Endothelial cell of umbilical vein (primary cell): ENCODE results near the gene DIP2A. TPM values are rescaled to one million over a fixed set of nuclear protein-coding genes. Genes with fewer than 3 reads are reported as not detected.
A peak's percentile ranks its signal among the peaks of the same experiment; 100 is the strongest.

Experiments
- BruUV-seq: library from RNA; stranded (reverse); fragments of 400-500 nt; replicated peaks from 2 replicates; lab custom pipeline; 2021; lab: Mats Ljungman, UMichigan
- CTCF ChIA-PET: fragments of 300-600, 350-600 bp; sonication (Branson Sonifier 250); formaldehyde crosslinking; loops from one replicate; lab custom pipeline; 2021; ENCODE audit warnings: antibody characterized with exemption, inconsistent platforms; lab: Charles Lee
- POLR2A ChIA-PET: fragments of 300-600, 350-600 bp; sonication (Branson Sonifier 250); formaldehyde crosslinking; loops from one replicate; lab custom pipeline; 2021; ENCODE audit warnings: antibody characterized with exemption, inconsistent platforms; lab: Charles Lee
- DNase-seq: peaks from one replicate; pipeline ENCODE4 v3.0.0-alpha.2; 2011; ENCODE audit warnings: low read depth, low spot score
- FAIRE-seq: peaks from 2 replicates; lab custom pipeline; 2011; peaks lifted over from hg19 to GRCh38; lab: Jason Lieb, UNC
- H2AFZ ChIP-seq: 2 replicates; pipeline ENCODE4 v1.6.0; 2012; ENCODE audit warnings: low read depth, low read length, control low read depth, inconsistent platforms
- H3K27ac ChIP-seq: 2 replicates; pipeline ENCODE4 v1.5.1; 2011; ENCODE audit warnings: low read depth, mild to moderate bottlenecking, control low read depth, low read length, moderate library complexity; ENCODE audit not compliant: insufficient read depth
- H3K27me3 ChIP-seq, 2 experiments: 2 replicates each; pipeline versions ENCODE4 v1.6.0 to v1.6.1; 2011; ENCODE audit warnings: low read length in 2 of 2, mixed read lengths in 1 of 2; ENCODE audit not compliant: control insufficient read depth in 2 of 2, insufficient read depth in 2 of 2
- H3K36me3 ChIP-seq, 2 experiments: 2 replicates in 1 of 2; 3 replicates in 1 of 2; pipeline ENCODE4 v1.5.1; 2011; ENCODE audit warnings: low read length in 2 of 2, mild to moderate bottlenecking in 1 of 2, moderate library complexity in 1 of 2; ENCODE audit not compliant: control insufficient read depth in 2 of 2, insufficient read depth in 2 of 2; ENCODE audit errors: extremely low read depth in 1 of 2
- H3K4me1 ChIP-seq: 3 replicates; pipeline ENCODE4 v1.5.1; 2011; ENCODE audit warnings: mild to moderate bottlenecking, low read length; ENCODE audit not compliant: control insufficient read depth, insufficient read depth; ENCODE audit errors: extremely low read depth
- H3K4me2 ChIP-seq: 2 replicates; pipeline ENCODE4 v1.6.1; 2011; ENCODE audit warnings: low read length, control low read depth, mixed read lengths; ENCODE audit not compliant: insufficient read depth
- H3K4me3 ChIP-seq, 3 experiments: fragments of 200-600 bp in 1 of 3; sonication (generic), shearing (Covaris generic) in 1 of 3; replicated peaks in 1 of 3; 2 replicates each; pipeline ENCODE4 v1.5.1; 2011 to 2016; ENCODE audit warnings: control low read depth in 3 of 3, low read length in 3 of 3, mild to moderate bottlenecking in 2 of 3, inconsistent platforms in 1 of 3, low read depth in 1 of 3, moderate library complexity in 1 of 3; ENCODE audit not compliant: insufficient read depth in 1 of 3
- H3K79me2 ChIP-seq: 2 replicates; pipeline ENCODE4 v1.6.0; 2012; ENCODE audit warnings: low read length, inconsistent platforms; ENCODE audit not compliant: control insufficient read depth, insufficient read depth
- H3K9ac ChIP-seq: replicated peaks from 2 replicates; pipeline ENCODE3; 2011; ENCODE audit warnings: low read length, control low read depth; ENCODE audit not compliant: insufficient read depth; ENCODE audit errors: extremely low read depth
- H3K9me1 ChIP-seq: replicated peaks from 3 replicates; pipeline ENCODE4 v1.6.0; 2011; ENCODE audit warnings: mild to moderate bottlenecking, low read length; ENCODE audit not compliant: control insufficient read depth, insufficient read depth; ENCODE audit errors: extremely low read depth
- H3K9me3 ChIP-seq: replicated peaks from 2 replicates; pipeline ENCODE4 v1.5.1; 2012; ENCODE audit warnings: low read length, inconsistent platforms; ENCODE audit not compliant: control insufficient read depth, insufficient read depth
- H4K20me1 ChIP-seq: replicated peaks from 2 replicates; pipeline ENCODE3; 2011; ENCODE audit warnings: mild to moderate bottlenecking, low read length; ENCODE audit not compliant: control insufficient read depth, insufficient read depth; ENCODE audit errors: extremely low read depth
- CTCF ChIP-seq, 2 donors: IDR thresholded peaks; 1 replicate in 1 of 2; 2 replicates in 1 of 2; pipeline ENCODE4 v1.5.1; 2011; ENCODE audit warnings: low read length in 2 of 2, mild to moderate bottlenecking in 2 of 2, moderate library complexity in 2 of 2, control low read depth in 1 of 2, inconsistent platforms in 1 of 2, low read depth in 1 of 2; ENCODE audit not compliant: insufficient read depth in 1 of 2; ENCODE audit errors: extremely low read depth in 1 of 2
- EZH2 ChIP-seq: IDR thresholded peaks from 2 replicates; pipeline ENCODE4 v1.6.1; 2012; ENCODE audit warnings: borderline replicate concordance, low read depth, mild to moderate bottlenecking, moderate library complexity, low read length, inconsistent platforms; ENCODE audit not compliant: severe bottlenecking
- FOS ChIP-seq: IDR thresholded peaks from 2 replicates; pipeline ENCODE4 v1.6.1; 2011; ENCODE audit warnings: mild to moderate bottlenecking, low read length, moderate library complexity, borderline replicate concordance; ENCODE audit not compliant: insufficient read depth
- GATA2 ChIP-seq: IDR thresholded peaks from 2 replicates; pipeline ENCODE4 v1.7.0; 2011; ENCODE audit warnings: low read depth, mild to moderate bottlenecking, moderate library complexity, mixed read lengths, low read length; ENCODE audit not compliant: insufficient read length, insufficient read depth
- JUN ChIP-seq: IDR thresholded peaks from 2 replicates; pipeline ENCODE4 v1.6.1; 2011; ENCODE audit warnings: borderline replicate concordance, low read depth; ENCODE audit not compliant: insufficient read length, insufficient read depth
- MYC ChIP-seq: IDR thresholded peaks from one replicate; pipeline ENCODE4 v1.6.1; 2011; ENCODE audit warnings: mild to moderate bottlenecking, low read depth, low read length
- POLR2A ChIP-seq: IDR thresholded peaks from 2 replicates; pipeline ENCODE4 v1.6.1; 2012; ENCODE audit warnings: low read depth, mild to moderate bottlenecking, control low read depth, low read length
- POLR2AphosphoS5 ChIP-seq: IDR thresholded peaks from 2 replicates; pipeline ENCODE4 v1.6.1; 2012; ENCODE audit warnings: low read depth, mild to moderate bottlenecking, control low read depth, low read length, moderate library complexity; ENCODE audit not compliant: insufficient read depth
- dilution Hi-C: fragments of 300-500 bp; cut with MboI; formaldehyde crosslinking; loops from one replicate; pipeline ENCODE4 v1.15.0; 2019; ENCODE audit warnings: low sequenced_read_pairs; ENCODE audit not compliant: extremely low pct_ligation_motif_present
- intact Hi-C: fragments of 100-400 bp; cut with micrococcal nuclease; formaldehyde crosslinking; loops from one replicate; pipeline ENCODE4 v1.10.0; 2022
- polyA plus RNA-seq, 4 experiments: library from polyadenylated mRNA; depleted of rRNA in 3 of 4; stranded (reverse) in 3 of 4; unstranded in 1 of 4; fragments of >200 nt; gene quantifications; 2 replicates each; pipeline versions ENCODE4 v1.2.1 to v1.2.3, GENCODE V29; 2011 to 2012; ENCODE audit warnings: missing spikeins in 1 of 4
- total RNA-seq: library from RNA; stranded (reverse); gene quantifications from 2 replicates; pipeline ENCODE4 v1.2.3, GENCODE V29; 2021
- TF ChIP-seq, protein P1 (sequence below): IDR thresholded peaks from 2 replicates; pipeline ENCODE4 v1.6.1; 2011; ENCODE audit not compliant: insufficient read depth, insufficient read length

DIP2A gene
- total and polyA plus RNA-seq, 2 donors (not counting 3 experiments of a cell fraction or from before 2014, with no cell fraction given), result 34.5 to 62.1 TPM

DNA sequence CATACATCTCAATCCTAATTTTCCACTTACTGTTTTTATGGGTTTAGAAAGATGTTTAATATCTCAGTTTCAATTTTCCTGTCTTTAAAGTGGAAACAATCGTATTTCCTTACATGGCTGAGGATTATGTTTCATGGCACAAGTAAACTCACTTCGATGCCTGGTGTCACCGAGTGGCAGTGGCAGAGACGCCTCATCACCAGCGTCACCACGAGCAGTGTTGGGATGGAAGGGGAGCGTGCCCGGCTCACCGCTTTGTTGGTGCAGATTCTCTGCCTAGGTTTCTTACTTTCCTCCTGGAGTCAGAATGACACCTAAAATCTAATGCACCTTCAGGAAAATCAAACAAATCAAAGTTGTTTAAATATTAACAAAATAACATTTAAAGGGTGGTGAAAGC, 48.2 kb upstream of the DIP2A start:
- TF ChIP-seq, protein P1, sequence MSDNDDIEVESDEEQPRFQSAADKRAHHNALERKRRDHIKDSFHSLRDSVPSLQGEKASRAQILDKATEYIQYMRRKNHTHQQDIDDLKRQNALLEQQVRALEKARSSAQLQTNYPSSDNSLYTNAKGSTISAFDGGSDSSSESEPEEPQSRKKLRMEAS, result no peak
- TF ChIP-seq FOS (no peak), GATA2 (no peak), POLR2AphosphoS5 (no peak), POLR2A (no peak)
- no peaks in the 10 kb centered on the region for H3K9me3 ChIP-seq
- H3K27ac ChIP-seq, result no peak overlapping the region
- no peaks in the 10 kb centered on the region for H3K4me1 ChIP-seq
- no peaks in the 10 kb centered on the region for H3K79me2 ChIP-seq
- no TSS peak for BruUV-seq
- ChIA-PET POLR2A (no interaction called here), CTCF (no interaction called here)
- no peak overlapping the region for H3K9ac ChIP-seq
- no peak overlapping the region for H2AFZ ChIP-seq
- no peaks in the 10 kb centered on the region for H3K27me3 ChIP-seq
- H3K9me1 ChIP-seq, result no peaks in the 10 kb centered on the region
- DNase-seq (no peak), FAIRE-seq (no peak)
- no peak overlapping the region for H3K4me2 ChIP-seq
- peaks cover 2 to 8% of the 10 kb centered on the region in 2 experiments for H3K36me3 ChIP-seq
- intact Hi-C loops, result no loop called here
- H3K4me3 ChIP-seq, result no peak overlapping the region
- dilution Hi-C loops, result no loop called here
- no peaks in the 10 kb centered on the region for H4K20me1 ChIP-seq

DNA sequence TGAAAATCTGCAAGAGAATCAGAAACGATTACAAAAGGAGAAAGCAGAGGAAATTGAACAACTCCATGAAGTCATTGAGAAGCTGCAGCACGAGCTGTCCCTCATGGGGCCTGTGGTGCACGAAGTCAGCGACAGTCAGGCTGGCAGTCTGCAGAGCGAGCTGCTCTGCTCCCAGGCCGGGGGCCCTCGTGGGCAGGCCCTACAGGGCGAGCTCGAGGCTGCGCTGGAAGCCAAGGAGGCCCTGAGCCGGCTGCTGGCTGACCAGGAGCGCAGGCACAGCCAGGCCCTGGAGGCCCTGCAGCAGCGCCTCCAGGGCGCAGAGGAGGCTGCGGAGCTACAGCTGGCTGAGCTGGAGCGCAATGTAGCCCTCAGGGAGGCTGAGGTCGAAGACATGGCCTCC, 47.5 kb upstream of the DIP2A start:
- ChIA-PET POLR2A (no interaction called here), CTCF (interaction anchor here (1.4 kb wide), 1 partner anchor 258 kb away, joined by 3 read pairs; no protein-coding TSS in a partner anchor)
- dilution Hi-C loops (no loop called here), intact Hi-C loops (no loop called here)
- Histone ChIP-seq H2AFZ (no peak overlapping the region), H3K4me2 (no peak overlapping the region), H4K20me1 (no peaks in the 10 kb centered on the region), H3K79me2 (no peaks in the 10 kb centered on the region), H3K9ac (no peak overlapping the region), H3K9me1 (no peaks in the 10 kb centered on the region), H3K27me3 (no peaks in the 10 kb centered on the region), H3K4me1 (no peaks in the 10 kb centered on the region), H3K36me3 (peaks cover 2 to 8% of the 10 kb centered on the region in 2 experiments), H3K4me3 (no peak overlapping the region), H3K9me3 (no peaks in the 10 kb centered on the region), H3K27ac (no peak overlapping the region)
- no peak for TF ChIP-seq GATA2
- TF ChIP-seq MYC, result no peak
- no peak for TF ChIP-seq EZH2
- TF ChIP-seq, protein P1, result no peak
- TF ChIP-seq FOS, result no peak
- no peak for TF ChIP-seq CTCF (IDR thresholded peaks at IDR 0.05; ENCODE audit: extremely low read depth in 1 of 2, insufficient read depth in 1 of 2, low read depth in 1 of 2, low read length in 2 of 2)
- no peak for TF ChIP-seq POLR2AphosphoS5
- TF ChIP-seq JUN, result no peak
- no peak for TF ChIP-seq POLR2A
- FAIRE-seq (no peak), DNase-seq (no peak)
- BruUV-seq, result TSS peak; percentile 59
